CD1c-positive myeloid dendritic cell (primary cell): ENCODE measurements around the gene PLAU.

ENCODE experiments used
- DNase-seq: peaks from one replicate; pipeline ENCODE4 v3.0.0-alpha.2; 2016; ENCODE audit errors: extremely low spot score

The PLAU gene

GRCh38 chr10:73910764-73911552 lies at the start of gene PLAU:
TSS of gene PLAU (plus strand) at chr10:73911132. CDS start at chr10:73911556, 424 bp downstream.
- DNase-seq = peak; percentile 70

- DNase-seq = peak; percentile 71
These were observed 48.9 kb upstream of the PLAU start for GRCh38 chr10:73862011-73862410.

GRCh38 chr10:73863039-73863817 lies 47.7 kb upstream of the PLAU start:
- no peak for DNase-seq

- DNase-seq = no peak
These were observed 46.7 kb upstream of the PLAU start for GRCh38 chr10:73864229-73864628.

- DNase-seq = no peak
These were observed 45.8 kb upstream of the PLAU start for GRCh38 chr10:73865107-73865458.

GRCh38 chr10:73865459-73866442 lies 45.2 kb upstream of the PLAU start:
- DNase-seq = peak; percentile 79

GRCh38 chr10:73866621-73867020 lies 44.3 kb upstream of the PLAU start:
- no peak for DNase-seq

GRCh38 chr10:73867126-73867807 lies 43.7 kb upstream of the PLAU start:
- DNase-seq = no peak

- no peak for DNase-seq
These were observed 42.9 kb upstream of the PLAU start for GRCh38 chr10:73867871-73868631.

GRCh38 chr10:73868655-73869195 lies 42.2 kb upstream of the PLAU start:
- no peak for DNase-seq

- DNase-seq = no peak
These were observed 39.4 kb upstream of the PLAU start for GRCh38 chr10:73871295-73872189.

- no peak for DNase-seq
These were observed 38.7 kb upstream of the PLAU start for GRCh38 chr10:73872190-73872710.

GRCh38 chr10:73873142-73873837 lies 37.6 kb upstream of the PLAU start:
- DNase-seq = no peak

- DNase-seq = no peak
These were observed 37.1 kb upstream of the PLAU start for GRCh38 chr10:73873838-73874215.

- peak; percentile 85 for DNase-seq
These were observed 36.4 kb upstream of the PLAU start, which contains the start of gene CAMK2G for GRCh38 chr10:73874267-73875138. TSS of gene CAMK2G (minus strand) at chr10:73874555. CDS start at chr10:73874461, 94 bp downstream.

- DNase-seq = peak; percentile 50
These were observed 35.8 kb upstream of the PLAU start for GRCh38 chr10:73875139-73875475.

GRCh38 chr10:73876157-73876556 lies 34.8 kb upstream of the PLAU start:
- DNase-seq = no peak
